ENCODE data around the gene TINCR.
"Not testable (repeated sequence)": the region's sequence is repeated elsewhere in the genome, so short reads cannot be mapped to it uniquely, and the experiment has no call there.

Gene TINCR

DNA sequence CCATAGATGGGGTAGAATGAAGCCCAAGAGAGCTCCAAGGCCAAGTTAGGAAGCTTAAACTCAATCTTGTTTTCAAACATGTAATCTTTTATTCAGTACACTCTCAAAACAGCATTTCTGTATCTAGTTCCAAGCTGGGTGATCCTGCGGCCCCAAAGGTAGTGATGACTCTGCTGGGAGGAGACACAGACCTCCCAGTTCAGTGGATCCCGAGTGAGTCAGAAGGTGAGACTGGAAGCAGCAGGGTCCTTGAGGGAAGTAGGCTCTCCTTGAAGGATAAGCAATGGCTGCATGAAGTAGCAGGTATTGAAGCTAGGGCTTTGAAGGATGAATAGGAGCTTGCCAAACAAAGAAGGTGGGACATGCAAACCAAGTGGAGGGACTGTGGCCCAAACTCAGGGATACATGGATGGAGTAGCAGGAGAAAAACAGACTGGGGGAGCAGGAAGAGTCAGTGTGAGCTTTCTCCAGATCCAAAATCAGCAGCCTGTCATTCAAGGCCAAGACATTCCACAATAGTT, 9.6 kb downstream of the TINCR start:
- no peak for DNase-seq

DNA sequence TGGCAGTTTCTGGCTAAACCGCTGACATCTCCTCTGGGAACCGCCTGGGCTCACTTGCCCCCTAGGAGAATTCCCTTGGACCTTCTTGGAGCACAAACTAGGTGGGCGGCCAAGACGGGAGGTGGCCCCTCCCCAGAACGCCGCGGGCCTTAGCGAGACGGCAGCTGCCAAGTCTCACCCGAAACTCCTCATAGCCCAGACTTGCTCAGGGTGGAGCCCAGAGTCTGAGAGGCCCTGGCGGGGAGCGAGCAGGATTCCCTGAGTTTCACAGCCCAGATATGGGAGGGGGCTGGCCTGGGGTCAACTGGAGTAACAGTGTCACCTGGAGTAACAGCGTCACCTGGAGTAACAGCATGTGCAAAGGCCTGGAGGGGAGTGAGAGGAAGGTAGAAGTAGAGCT, 10.1 kb downstream of the TINCR start:
- no peak for DNase-seq

DNA sequence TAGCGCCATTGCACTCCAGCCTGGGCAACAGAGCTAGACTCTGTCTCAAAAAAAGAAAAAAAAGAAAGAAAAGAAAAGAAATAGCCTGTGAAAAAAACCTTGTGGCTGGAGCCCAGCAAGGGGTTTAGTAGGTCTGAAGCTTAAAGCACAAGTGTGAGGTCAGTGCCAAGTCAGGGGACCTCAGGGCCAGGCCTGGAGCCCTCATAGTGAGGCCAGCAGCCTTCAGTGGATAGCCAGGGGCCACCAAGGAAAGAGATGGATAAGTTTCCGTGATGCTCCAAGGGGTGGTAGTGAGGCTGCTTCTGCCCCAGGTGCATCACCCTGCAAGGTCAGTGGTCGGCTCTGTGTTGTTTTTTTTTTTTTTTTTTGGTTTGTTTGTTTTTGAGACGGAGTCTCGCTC, 12.9 kb downstream of the TINCR start:
- DNase-seq: no peak

DNA sequence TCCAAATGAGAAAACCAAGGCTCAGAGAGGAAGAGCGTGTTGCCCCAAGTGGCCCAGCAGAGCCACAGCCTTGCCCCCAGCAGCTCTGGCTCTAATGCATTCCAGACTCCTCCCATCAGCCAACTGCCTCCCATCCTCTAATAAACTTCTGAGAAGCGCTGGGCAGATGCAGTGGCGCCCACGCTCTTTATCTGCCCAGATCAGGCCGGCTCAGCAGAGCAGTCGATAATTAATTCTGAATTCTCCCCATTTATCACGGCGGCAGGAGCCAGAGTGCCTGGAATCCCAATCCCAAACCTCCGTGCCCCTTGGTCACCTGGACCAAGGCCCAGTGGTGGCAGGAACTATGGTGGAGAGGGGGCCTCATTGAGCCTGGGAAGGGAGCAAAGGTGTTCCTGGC, 13.9 kb downstream of the TINCR start:
- DNase-seq: no peak

DNA sequence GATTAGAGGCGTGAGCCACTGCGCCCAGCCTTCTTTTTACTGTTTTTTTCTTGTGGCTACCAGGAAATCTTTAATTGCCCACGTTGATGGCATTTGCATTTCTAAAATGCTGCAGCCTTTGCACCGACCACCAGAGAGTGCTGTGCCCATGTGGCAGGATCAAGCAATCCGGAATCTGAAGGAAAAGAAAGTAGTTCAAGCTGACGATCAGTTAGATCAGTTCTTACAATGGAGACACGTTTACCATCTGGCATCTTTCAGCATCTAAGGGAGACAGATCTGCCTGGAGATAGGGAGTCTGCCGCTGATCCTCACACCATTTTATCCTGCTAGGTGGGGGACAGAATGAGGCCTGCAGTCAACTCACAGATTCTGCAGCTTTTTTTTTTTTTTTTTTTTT, 19.9 kb downstream of the TINCR start:
- no peak for DNase-seq

DNA sequence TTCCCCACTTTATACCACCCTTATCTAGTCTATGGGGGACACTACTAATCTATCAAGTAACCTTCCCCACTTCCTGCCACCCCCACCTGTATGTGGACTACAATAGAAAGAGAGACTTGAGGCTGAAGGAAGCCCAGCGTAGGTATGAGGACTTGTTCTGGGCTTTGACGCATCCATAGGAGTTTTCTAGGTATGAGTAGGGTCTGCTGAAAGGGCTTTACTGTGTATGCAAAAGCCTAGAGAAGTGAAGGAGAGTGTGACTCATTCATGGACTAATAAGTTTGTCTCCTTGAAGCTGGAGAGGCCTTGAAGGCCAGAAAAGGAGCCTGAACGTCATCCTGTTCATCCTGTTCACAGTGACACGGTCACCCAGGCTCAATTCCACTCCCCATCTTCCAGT, 21.8 kb downstream of the TINCR start:
- DNase-seq: no peak

DNA sequence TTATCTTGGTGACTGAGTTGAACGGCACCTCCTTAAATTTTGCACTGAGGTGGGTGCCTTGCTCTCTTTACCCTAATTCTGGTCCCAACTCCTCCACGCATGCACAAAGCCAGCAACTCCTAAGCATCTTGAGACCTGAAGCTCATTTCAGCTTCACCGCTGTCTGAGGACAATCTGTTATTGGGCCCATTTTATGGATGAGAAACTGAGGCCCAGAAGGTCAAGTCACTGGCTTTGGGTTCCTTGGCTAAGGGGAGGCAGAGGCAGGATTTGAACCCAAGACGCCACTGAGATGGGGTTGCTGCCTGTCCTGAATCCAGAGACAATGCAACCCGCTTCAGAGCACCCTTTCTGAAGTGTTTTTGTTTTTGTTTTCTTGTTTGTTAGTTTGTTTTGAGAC, 22.7 kb downstream of the TINCR start:
- no peak for DNase-seq

DNA sequence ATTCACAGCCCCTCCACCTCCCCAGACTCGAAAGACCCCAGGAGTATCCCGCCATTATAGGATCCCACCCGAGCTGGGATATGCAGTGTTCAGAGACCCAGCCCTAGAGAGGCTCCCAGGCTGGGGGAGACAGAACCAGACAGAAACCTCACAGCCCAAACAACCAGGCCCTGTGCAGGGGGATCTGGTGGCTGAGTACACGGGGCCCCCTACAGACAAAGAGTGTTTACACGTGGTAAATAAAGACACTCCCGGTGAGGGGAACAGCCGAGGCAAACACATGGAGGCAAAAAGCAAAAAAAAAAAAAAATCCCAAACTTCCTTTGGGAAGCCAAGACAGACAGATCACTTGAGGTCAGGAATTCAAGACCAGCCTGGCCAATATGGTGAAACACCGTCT, 25.1 kb downstream of the TINCR start:
- DNase-seq: no peak

DNA sequence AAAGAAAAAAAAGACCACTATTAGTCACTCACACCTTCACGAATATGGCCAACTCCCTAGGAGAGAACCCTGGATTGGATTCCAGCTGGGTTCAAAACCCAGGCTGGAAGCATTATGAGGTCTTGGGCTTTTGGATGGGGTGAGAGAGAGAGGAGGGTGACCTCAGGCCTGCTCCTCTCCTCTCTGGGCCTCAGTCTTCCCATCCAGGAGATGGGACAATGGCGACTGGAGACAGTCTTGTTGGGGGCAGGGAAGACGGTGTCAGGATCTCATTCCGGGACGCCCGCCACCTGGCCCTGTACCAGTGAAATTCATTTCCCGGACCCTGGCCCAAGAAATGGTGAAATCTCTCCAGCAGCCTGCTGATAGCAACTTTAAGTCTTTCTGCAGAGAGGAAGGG, 26.3 kb downstream of the TINCR start:
- DNase-seq: no peak

DNA sequence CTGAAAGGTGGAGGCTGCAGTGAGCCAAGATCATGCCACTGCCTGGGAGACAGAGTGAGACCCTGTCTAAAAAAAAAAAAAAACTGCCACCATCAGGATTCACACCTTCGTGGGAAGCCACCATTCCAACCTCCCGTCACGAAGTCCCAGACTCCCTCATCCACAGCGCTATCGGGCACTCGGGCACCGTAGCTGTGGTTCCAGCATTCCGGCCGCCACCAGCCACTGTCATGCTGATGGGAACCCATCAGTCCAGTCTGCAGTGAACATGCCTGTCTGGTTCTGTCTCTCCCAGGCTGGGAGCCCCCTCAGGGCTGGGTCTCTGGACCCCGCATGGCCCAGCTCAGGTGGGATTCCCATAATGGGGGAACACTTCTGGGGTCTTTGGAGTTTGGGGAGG, 27.5 kb downstream of the TINCR start:
- DNase-seq: no peak

DNA sequence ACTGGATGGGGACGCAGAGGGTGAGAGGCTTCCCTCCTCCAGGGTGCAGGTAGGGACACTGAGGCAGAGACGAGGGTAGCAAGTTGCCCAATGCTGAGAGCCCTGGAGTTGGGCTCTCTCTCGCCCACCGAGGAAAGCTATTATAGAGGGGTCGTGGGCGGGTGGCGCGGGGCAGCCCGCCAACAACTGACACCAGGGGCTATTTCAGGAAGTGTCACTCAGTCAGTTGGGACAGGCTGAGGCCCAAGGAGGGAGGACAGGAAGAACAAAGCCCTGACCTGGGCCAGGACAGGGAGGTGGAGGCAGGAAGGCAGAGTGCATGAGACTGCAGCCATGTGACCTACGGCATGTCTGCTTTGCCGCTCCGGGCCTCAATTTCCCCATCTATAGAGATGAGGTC, 29.9 kb downstream of the TINCR start:
- DNase-seq: no peak

DNA sequence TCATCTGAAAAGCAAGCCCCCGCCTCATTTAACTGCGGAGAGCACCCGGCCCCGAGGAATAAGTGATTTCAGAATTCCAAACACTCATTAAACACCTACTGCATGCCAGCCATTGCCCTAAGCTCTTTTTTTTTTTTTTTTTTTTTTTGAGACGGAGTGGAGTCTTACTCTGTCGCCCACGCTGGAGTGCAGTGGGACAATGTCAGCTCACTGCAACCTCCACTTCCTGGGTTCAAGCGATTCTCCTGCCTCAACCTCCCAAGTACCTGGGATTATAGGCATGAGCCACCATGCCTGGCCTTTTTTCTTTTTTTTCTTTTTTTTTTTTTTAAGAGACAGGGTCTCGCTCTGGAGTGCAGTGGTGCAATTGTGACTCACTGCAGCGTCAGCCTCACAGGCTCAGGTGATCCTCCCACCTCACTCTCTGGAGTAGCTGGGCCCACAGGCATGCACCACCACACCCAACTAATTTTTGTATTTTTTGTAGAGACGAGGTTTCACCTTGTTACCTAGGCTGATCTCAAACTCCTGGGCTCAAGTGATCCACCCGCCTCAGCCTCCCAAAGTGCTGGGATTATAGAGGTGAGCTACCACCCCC, 30.7 kb downstream of the TINCR start:
- DNase-seq: not testable (repeated sequence)

DNA sequence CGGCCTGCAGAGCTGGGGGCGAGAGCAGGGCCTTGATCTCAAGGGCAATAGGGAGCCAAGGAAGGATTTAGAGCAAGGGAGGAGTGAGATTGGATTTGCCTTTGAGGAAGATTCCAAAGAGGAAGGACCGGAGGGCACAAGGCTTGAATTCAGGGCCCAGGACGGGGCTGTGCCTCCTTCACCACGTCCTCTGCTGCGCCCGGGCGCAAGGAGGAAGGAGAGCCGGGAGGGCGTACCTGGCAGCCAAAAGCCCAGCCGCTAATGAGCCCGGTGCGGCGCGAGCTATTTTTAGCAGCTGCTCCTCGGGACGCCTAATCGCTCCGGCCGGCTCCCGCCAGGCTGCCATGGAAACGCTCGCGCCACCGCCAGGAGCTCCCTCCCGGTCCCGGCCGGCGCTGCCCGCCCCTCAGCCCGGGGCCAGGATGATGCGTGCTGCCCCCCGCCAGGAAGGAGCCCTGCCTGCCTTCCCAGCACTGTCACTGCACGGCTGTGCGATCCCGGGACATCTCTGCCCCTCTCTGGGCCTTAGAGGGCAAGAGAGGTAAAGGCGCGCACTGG, 31.3 kb downstream of the TINCR start:
- DNase-seq: no peak

DNA sequence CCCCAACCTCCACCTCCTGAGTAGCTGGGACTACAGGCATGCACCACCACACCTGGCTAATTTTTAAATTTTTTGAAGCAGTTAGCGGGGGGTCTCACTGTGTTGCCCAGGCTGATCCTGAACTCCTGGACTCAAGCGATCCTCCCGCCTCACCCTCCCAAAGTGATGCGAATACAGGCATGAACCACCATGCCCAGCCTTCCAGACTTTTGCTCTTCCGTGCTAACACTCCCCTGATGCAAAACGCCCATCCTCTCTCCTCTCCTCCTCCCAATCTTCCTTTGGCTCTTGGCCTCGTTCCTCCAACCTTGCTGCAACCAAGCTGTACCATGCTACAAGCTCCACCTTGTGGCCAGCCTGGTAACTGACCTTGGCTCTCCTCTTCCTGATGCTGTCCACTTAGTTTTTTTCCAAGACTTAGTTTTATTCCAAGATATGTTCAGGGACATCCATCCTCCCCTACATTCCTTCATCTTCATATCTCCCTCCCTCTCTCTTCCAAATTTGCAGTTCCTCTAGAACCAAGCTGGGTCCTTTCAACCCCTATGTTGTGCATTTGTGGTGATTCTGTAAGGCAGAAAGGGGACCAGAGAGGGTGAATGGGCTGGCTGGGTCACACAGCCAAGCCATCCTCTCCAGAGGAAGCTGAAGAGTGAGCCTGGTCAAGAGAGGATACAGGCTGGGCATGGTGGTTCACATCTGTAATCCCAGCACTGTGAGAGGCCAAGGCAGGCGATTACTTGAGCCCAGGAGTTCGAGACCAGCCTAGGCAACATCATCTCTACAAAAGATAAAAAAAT, 32.8 kb downstream of the TINCR start:
- no peak for DNase-seq

DNA sequence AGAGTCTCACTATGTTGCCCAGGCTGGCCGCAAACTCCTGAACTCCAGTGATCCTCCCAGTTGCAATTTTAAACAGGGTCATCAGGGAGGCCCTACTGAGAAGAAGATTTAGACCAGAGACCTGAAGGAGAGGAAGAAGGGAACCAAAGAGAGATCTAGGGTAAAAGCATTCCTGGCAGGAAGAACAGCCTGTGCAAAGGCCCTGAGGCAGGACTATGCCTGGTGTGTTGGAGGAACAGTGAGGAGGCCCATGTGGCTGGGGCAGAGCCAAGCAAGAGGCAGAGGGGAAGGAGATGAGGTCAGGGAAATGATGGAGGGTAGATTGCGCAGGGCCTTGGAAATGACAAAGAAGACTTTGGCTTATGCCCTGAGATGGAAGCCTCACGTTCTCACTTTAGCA, 34.5 kb downstream of the TINCR start:
- no peak for DNase-seq

DNA sequence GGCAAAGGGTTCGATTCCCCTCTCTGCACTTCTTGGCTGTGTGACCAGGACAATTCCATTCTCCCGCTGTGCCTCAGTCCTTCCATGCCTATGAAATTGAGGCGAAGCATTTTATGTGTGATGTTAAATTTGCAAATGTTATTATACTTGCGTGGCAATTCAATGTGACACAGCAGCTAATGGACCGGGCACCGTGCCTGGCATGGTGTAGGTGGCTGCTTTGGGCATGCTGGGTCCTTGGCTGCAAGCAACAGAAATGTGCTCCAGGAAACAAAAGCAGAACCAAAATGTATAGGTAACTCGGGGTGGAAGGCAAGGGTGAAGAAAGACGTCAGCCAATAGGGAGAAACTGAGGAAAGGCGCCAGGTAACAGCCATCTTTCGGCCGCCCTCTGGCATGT, 37.1 kb downstream of the TINCR start:
- no peak for DNase-seq

DNA sequence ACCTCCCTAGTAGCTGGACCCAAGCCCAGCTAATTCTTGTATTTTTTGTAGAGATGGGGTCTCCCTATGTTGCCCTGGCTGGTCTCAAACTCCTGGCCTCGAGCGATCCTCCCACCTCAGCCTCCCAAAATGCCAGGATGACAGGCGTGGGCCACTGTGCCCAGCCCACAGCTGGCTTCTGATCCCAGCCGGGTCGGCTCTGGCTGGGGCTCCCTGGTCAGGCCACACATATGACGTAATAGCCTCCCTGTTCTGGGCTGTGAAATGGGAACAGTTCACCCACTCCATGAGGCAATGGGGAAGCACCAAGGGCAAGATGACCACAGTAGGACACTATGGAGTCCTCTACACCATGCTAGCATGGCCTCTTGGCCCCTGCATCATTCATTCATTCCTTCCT, 41.1 kb downstream of the TINCR start:
- DNase-seq: no peak

DNA sequence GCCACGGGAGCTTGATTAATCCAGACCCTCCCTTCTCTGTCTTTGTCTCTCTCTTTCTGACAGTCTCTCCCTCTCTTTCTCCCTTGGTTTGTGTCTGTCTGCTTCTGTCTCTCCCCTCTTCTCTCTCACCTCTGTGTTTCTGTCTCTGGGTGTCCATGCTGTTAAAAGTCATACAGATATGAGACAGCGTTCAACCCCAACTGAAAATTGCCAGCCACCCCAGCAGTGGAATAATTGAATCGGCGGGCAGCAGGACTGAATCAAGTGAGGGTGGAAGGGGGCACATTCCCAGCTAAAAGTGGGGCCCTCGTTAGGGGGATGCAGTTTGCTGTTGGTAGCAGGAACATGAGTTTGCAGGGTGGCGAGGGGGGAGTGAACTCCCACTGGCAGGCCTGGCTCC, 43.7 kb downstream of the TINCR start:
- no peak for DNase-seq

DNA sequence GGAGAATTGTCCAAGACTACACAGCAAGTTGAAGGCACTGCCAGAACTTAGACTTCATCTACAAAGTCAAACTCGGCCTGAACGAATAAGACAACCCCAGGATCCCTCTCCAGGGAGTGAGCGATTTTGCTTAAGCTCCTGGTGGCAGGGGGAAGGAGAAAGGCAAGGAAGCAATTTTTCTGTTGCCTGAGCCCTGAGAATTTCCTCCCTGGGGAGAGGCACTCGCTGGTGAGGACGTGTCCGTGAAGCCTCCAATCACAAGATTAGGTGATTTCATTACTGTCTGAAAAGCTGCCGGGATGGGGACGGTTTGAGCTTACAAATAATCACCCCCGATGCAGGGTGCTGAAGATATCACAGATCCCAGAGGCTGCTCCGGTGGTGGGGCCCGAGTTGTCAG, 45.6 kb downstream of the TINCR start:
- DNase-seq: no peak

DNA sequence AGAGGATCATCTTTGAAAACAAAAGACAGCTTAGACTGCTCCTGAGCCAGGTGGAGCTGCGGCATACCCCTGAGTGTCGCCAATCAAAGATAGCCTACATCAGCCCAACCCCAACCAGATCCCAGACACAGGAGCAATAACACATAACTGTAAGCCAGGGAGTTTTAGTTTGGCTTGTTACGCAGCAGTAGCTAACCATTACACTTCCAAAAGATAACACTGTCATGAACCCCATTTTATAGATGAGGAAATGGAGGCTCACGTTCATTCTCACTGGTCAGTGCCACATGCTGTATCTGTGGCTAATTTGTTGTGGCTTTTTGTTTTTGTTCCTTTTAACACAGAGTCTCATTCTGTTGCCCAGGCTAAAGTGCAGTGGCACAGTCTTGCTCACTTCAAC, 47.3 kb downstream of the TINCR start:
- no peak for DNase-seq

DNA sequence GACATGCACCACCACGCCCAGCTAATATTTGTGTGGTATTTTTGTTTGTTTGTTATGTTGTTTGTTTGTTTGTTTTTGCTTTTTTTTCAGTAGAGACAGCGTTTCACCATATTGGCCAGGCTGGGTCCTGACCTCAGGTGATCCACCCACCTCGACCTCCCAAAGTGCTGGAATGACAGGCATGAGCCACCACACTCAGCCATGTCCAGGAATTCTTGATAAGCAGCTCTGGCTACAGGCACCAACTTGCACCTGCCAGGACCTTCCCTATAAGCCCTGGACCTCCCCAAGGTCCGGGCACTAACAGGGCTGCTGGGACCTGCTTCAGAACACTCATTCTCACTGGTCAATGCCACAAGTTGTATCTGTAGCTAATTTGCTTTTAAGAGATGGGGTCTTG, 48.7 kb downstream of the TINCR start:
- DNase-seq: no peak

DNA sequence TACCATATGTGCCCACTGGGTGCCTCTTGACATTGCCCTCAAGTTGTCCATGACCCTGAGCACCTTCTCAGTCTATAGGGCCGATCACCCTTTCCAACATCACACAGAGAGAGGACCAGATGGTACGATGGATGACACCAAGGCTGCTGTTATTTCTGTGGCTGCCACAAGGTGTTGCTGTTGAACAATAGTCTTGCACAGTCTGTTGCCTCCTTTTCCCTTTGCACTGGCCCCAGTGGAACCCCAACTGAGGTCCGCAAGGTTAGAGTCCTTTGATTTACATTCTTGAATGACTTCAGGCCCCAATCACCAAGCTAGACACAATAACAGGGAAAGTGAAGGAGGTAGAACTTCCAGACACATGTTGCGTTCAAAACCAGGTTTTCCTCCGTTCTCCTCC, 52.0 kb downstream of the TINCR start:
- DNase-seq: no peak

DNA sequence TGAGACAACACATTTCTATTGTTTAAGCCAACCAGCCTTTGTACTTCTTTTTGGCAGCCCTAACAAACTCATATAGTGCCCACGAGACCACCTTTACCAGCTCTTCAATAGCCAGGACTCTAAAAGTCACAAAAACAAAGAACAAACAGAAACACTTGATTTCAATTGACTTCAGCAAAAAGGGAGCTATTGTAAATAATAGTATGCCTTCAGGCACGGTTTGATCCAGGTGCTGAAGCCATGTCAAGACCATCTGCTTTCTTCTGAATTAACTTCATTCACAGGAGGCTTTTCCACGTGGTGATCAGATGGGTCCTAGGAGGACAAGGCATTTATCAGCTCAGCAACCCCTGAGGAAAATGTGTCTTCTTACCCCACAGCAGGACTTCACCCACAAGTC, 53.8 kb downstream of the TINCR start:
- no peak for DNase-seq

DNA sequence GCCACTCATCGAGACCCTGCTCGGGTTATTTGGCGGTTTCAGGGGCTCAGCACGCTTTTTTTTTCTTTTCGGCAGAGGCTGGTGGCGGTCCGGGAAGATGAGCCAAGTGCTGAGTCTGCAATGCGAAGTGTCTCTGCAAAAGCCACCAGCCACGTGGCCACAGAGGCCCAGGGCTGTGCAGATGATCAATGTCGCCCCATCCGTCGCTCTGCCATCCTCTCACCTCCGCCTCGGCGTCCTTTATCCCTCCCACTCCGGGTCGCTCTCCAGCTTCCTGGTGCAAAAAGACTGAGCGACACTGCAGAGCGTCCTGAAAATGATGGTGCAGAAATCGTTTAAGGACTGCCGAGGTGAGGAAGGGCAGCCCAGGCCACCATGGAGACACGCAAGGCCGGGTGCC, 55.0 kb downstream of the TINCR start:
- DNase-seq: no peak

Data from activated naive CD4-positive, alpha-beta T cell (primary cell).